ENCODE measurements around the gene IGFLR1. TPM values are rescaled to one million over a fixed set of nuclear protein-coding genes. Genes with fewer than 3 reads are reported as not detected.
"Not testable (repeated sequence)": the region's sequence is repeated elsewhere in the genome, so short reads cannot be mapped to it uniquely, and the experiment has no call there.

The IGFLR1 gene
- polyA plus RNA-seq, 2 of the 4 experiments (the other 2 are of a cell fraction): 6.4 to 14.4 TPM

DNA sequence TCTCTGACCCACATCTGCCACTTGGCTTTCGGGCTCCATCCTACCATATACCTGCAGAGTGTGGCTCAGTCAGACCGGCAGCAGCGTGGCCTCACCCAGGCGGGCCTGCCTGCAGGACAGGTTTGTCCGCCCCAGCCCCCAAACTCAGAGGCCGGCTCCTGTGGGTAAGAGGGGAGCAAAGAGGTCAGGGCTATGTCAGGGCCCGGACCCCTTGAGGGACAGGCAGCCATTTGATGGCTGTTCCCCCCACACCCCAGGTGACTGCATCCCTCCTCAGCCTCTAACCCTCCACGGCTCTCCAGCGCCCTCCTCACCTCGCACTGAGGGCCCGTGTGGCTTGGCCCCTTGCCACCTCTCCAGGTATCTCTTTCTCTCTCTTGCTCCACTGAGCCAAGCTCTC lies 50.2 kb downstream of the IGFLR1 start:
- ChIA-PET POLR2A (no interaction called here), CTCF (interaction anchor here (0.9 to 8.6 kb wide), 20 partner anchors 10 to 1565 kb away, joined by 3 to 116 read pairs (median 5); partner anchors contain the start of gene ZBTB32)
- no peak for TF ChIP-seq FOSB (CRISPR knock-in tag; IDR thresholded peaks at IDR 0.05)
- TF ChIP-seq RAD21 (conservative IDR thresholded peaks at IDR 0.05 in 1 of 2, IDR thresholded peaks at IDR 0.05 in 1 of 2): 0 out of 5 replicates have a peak, but pooled peaks of 1 of the 2 experiments have one; percentile 9
- Histone ChIP-seq H3K4me2 (no peak overlapping the region), H3K4me1 (no peaks in the 10 kb centered on the region), H3K4me3 (no peak overlapping the region), H3K27ac (no peak overlapping the region), H3K9me3 (no peaks in the 10 kb centered on the region)
- FAIRE-seq (no peak), DNase-seq (ENCODE audit: low read depth in 1 of 2, low spot score in 1 of 2) (no peak), ATAC-seq (0 out of 6 replicates have a peak, but pooled peaks of 1 of the 2 experiments have one; percentile 12)
- 74% methylated on average over 11 of the region's 11 CpGs for WGBS (ENCODE audit: missing lambda C conversion rate)

- CTCF ChIA-PET: interaction anchor here (0.6 to 5.7 kb wide), 8 partner anchors 9 to 181 kb away, joined by 3 to 116 read pairs (median 8); partner anchors contain the start of gene ZBTB32
- DNase-seq (ENCODE audit: low read depth in 1 of 2, low spot score in 1 of 2); ATAC-seq; H3K9me3 ChIP-seq; H3K4me1 ChIP-seq; H3K27ac ChIP-seq; FAIRE-seq; H3K4me3 ChIP-seq; H3K4me2 ChIP-seq; POLR2A ChIA-PET: not testable (repeated sequence)
- 78% methylated on average over 23 of the region's 37 CpGs for WGBS (ENCODE audit: missing lambda C conversion rate)
Observed at GRCh38 chr19:35691106-35691505, 51.1 kb downstream of the IGFLR1 start.

DNA sequence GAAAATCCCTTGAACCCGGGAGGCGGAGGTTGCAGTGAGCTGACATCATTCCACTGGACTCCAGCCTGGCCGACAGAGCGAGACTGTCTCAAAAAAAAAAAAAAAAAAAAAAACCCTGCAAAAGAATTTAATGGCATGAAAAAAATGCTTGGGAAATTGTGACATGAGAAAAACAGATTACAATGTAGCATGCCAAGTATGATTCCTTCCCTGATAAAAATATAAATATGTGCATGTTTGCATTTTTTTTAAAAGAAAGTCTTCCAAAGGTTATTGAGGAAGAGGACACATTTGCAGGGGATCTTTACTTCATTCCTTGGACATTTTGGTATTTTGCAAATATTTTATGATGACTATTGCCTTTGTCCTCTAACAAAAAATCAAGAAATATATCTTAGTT lies 52.4 kb downstream of the IGFLR1 start:
- TF ChIP-seq MAFK (IDR thresholded peaks at IDR 0.05; ENCODE audit: partially characterized antibody): peak; percentile 24
- no peak for TF ChIP-seq HEYL (CRISPR knock-in tag; IDR thresholded peaks at IDR 0.05)
- TF ChIP-seq JUNB (IDR thresholded peaks at IDR 0.05): no peak
- no peak for TF ChIP-seq POLR2A (IDR thresholded peaks at IDR 0.05; ENCODE audit: low read length)
- ChIA-PET POLR2A (interaction anchor here (1.4 kb wide), 1 partner anchor 42 kb away, joined by 3 read pairs; the partner anchor contains the start of gene COX6B1), CTCF (interaction anchor here (1.2 to 5.7 kb wide), 6 partner anchors 9 to 141 kb away, joined by 3 to 116 read pairs (median 6); partner anchors contain the start of gene ZBTB32)
- H3K4me3 ChIP-seq: no peak overlapping the region
- DNase-seq (ENCODE audit: low read depth in 1 of 2, low spot score in 1 of 2) (no peak), FAIRE-seq (peak; percentile 81), ATAC-seq (no peak)
- H3K9me3 ChIP-seq: no peaks in the 10 kb centered on the region
- no peak overlapping the region for H3K27ac ChIP-seq
- H3K4me1 ChIP-seq: no peaks in the 10 kb centered on the region
- 42% methylated on average over 4 of the region's 4 CpGs for WGBS (ENCODE audit: missing lambda C conversion rate)
- no peak overlapping the region for H3K4me2 ChIP-seq

Other genes with a start within 250 kb of the IGFLR1 start
- 18.0 and 21.5 TPM in 2 replicates for gene DMKN, start 228.8 kb downstream of the IGFLR1 start, polyA plus RNA-seq (2011; rRNA removed)
- gene DMKN, start 228.8 kb downstream of the IGFLR1 start, polyA plus RNA-seq (2017; fragmentation: RNase III; extraction: RNeasy Plus Mini Kit Qiagen cat#74134 plus additional on column Dnase treatment): 37.0 to 41.6 TPM (median 40.6 TPM) in 3 replicates
- gene SBSN, start 214.1 kb downstream of the IGFLR1 start, polyA plus RNA-seq (2011; rRNA removed): 0.28 TPM in 2 replicates
- 0.67 to 1.1 TPM (median 0.89 TPM) in 3 replicates for gene SBSN, start 214.1 kb downstream of the IGFLR1 start, polyA plus RNA-seq (2017; fragmentation: RNase III; extraction: RNeasy Plus Mini Kit Qiagen cat#74134 plus additional on column Dnase treatment)
- gene GAPDHS, start 209.0 kb downstream of the IGFLR1 start, polyA plus RNA-seq (2011; rRNA removed): not detected in 2 replicates
- not detected in 3 replicates for gene GAPDHS, start 209.0 kb downstream of the IGFLR1 start, polyA plus RNA-seq (2017; fragmentation: RNase III; extraction: RNeasy Plus Mini Kit Qiagen cat#74134 plus additional on column Dnase treatment)
- 335 and 446 TPM in 2 replicates for gene TMEM147, start 196.8 kb downstream of the IGFLR1 start, polyA plus RNA-seq (2011; rRNA removed)
- 257 to 282 TPM (median 257 TPM) in 3 replicates for gene TMEM147, start 196.8 kb downstream of the IGFLR1 start, polyA plus RNA-seq (2017; fragmentation: RNase III; extraction: RNeasy Plus Mini Kit Qiagen cat#74134 plus additional on column Dnase treatment)
- gene ATP4A, start 178.8 kb downstream of the IGFLR1 start, polyA plus RNA-seq (2011; rRNA removed): not detected in 2 replicates
- gene ATP4A, start 178.8 kb downstream of the IGFLR1 start, polyA plus RNA-seq (2017; fragmentation: RNase III; extraction: RNeasy Plus Mini Kit Qiagen cat#74134 plus additional on column Dnase treatment): 0.05 TPM in 1 of 3 replicates, not detected in the others
- not detected in 2 replicates for gene PMIS2, start 156.3 kb downstream of the IGFLR1 start, polyA plus RNA-seq (2011; rRNA removed)
- not detected in 3 replicates for gene PMIS2, start 156.3 kb downstream of the IGFLR1 start, polyA plus RNA-seq (2017; fragmentation: RNase III; extraction: RNeasy Plus Mini Kit Qiagen cat#74134 plus additional on column Dnase treatment)
- 7.2 and 7.3 TPM in 2 replicates for gene HAUS5, start 129.7 kb downstream of the IGFLR1 start, polyA plus RNA-seq (2011; rRNA removed)
- gene HAUS5, start 129.7 kb downstream of the IGFLR1 start, polyA plus RNA-seq (2017; fragmentation: RNase III; extraction: RNeasy Plus Mini Kit Qiagen cat#74134 plus additional on column Dnase treatment): 16.0 to 17.6 TPM (median 16.1 TPM) in 3 replicates
- gene RBM42, start 113.4 kb downstream of the IGFLR1 start, polyA plus RNA-seq (2011; rRNA removed): 62.1 and 80.4 TPM in 2 replicates
- 124 to 131 TPM (median 128 TPM) in 3 replicates for gene RBM42, start 113.4 kb downstream of the IGFLR1 start, polyA plus RNA-seq (2017; fragmentation: RNase III; extraction: RNeasy Plus Mini Kit Qiagen cat#74134 plus additional on column Dnase treatment)
- gene ETV2, start 100.7 kb downstream of the IGFLR1 start, polyA plus RNA-seq (2011; rRNA removed): 0.15 and 0.36 TPM in 2 replicates
- 1.1 to 1.3 TPM (median 1.1 TPM) in 3 replicates for gene ETV2, start 100.7 kb downstream of the IGFLR1 start, polyA plus RNA-seq (2017; fragmentation: RNase III; extraction: RNeasy Plus Mini Kit Qiagen cat#74134 plus additional on column Dnase treatment)
- gene COX6B1, start 94.1 kb downstream of the IGFLR1 start, polyA plus RNA-seq (2011; rRNA removed): 749 and 1,115 TPM in 2 replicates
- gene COX6B1, start 94.1 kb downstream of the IGFLR1 start, polyA plus RNA-seq (2017; fragmentation: RNase III; extraction: RNeasy Plus Mini Kit Qiagen cat#74134 plus additional on column Dnase treatment): 1,179 to 1,276 TPM (median 1,260 TPM) in 3 replicates
- gene UPK1A, start 75.9 kb downstream of the IGFLR1 start, polyA plus RNA-seq (2011; rRNA removed): 0.78 and 1.4 TPM in 2 replicates
- 0.37 to 0.44 TPM (median 0.39 TPM) in 3 replicates for gene UPK1A, start 75.9 kb downstream of the IGFLR1 start, polyA plus RNA-seq (2017; fragmentation: RNase III; extraction: RNeasy Plus Mini Kit Qiagen cat#74134 plus additional on column Dnase treatment)
- gene ZBTB32, start 37.9 kb downstream of the IGFLR1 start, polyA plus RNA-seq (2011; rRNA removed): not detected in 2 replicates
- gene ZBTB32, start 37.9 kb downstream of the IGFLR1 start, polyA plus RNA-seq (2017; fragmentation: RNase III; extraction: RNeasy Plus Mini Kit Qiagen cat#74134 plus additional on column Dnase treatment): not detected in 3 replicates
- gene KMT2B, start 24.4 kb downstream of the IGFLR1 start, polyA plus RNA-seq (2011; rRNA removed): 17.8 and 25.1 TPM in 2 replicates
- gene KMT2B, start 24.4 kb downstream of the IGFLR1 start, polyA plus RNA-seq (2017; fragmentation: RNase III; extraction: RNeasy Plus Mini Kit Qiagen cat#74134 plus additional on column Dnase treatment): 39.4 to 40.8 TPM (median 39.9 TPM) in 3 replicates
- gene U2AF1L4, start 3.0 kb upstream of the IGFLR1 start, polyA plus RNA-seq (2011; rRNA removed): 29.6 and 41.1 TPM in 2 replicates
- gene U2AF1L4, start 3.0 kb upstream of the IGFLR1 start, polyA plus RNA-seq (2017; fragmentation: RNase III; extraction: RNeasy Plus Mini Kit Qiagen cat#74134 plus additional on column Dnase treatment): 39.0 to 45.6 TPM (median 42.8 TPM) in 3 replicates
- gene PSENEN, start 3.2 kb upstream of the IGFLR1 start, polyA plus RNA-seq (2011; rRNA removed): 111 and 133 TPM in 2 replicates
- 191 to 203 TPM (median 197 TPM) in 3 replicates for gene PSENEN, start 3.2 kb upstream of the IGFLR1 start, polyA plus RNA-seq (2017; fragmentation: RNase III; extraction: RNeasy Plus Mini Kit Qiagen cat#74134 plus additional on column Dnase treatment)
- gene LIN37, start 6.1 kb upstream of the IGFLR1 start, polyA plus RNA-seq (2011; rRNA removed): 8.1 and 11.5 TPM in 2 replicates
- gene LIN37, start 6.1 kb upstream of the IGFLR1 start, polyA plus RNA-seq (2017; fragmentation: RNase III; extraction: RNeasy Plus Mini Kit Qiagen cat#74134 plus additional on column Dnase treatment): 20.4 to 23.1 TPM (median 22.0 TPM) in 3 replicates
- gene HSPB6, start 14.6 kb upstream of the IGFLR1 start, polyA plus RNA-seq (2011; rRNA removed): 0.12 and 0.16 TPM in 2 replicates
- 0.11 to 0.28 TPM (median 0.26 TPM) in 3 replicates for gene HSPB6, start 14.6 kb upstream of the IGFLR1 start, polyA plus RNA-seq (2017; fragmentation: RNase III; extraction: RNeasy Plus Mini Kit Qiagen cat#74134 plus additional on column Dnase treatment)
- 19.5 and 30.8 TPM in 2 replicates for gene PROSER3, start 15.7 kb upstream of the IGFLR1 start, polyA plus RNA-seq (2011; rRNA removed)
- gene PROSER3, start 15.7 kb upstream of the IGFLR1 start, polyA plus RNA-seq (2017; fragmentation: RNase III; extraction: RNeasy Plus Mini Kit Qiagen cat#74134 plus additional on column Dnase treatment): 24.4 to 27.6 TPM (median 25.3 TPM) in 3 replicates
- 0.84 and 2.1 TPM in 2 replicates for gene ARHGAP33, start 33.1 kb upstream of the IGFLR1 start, polyA plus RNA-seq (2011; rRNA removed)
- 4.6 to 7.7 TPM (median 6.1 TPM) in 3 replicates for gene ARHGAP33, start 33.1 kb upstream of the IGFLR1 start, polyA plus RNA-seq (2017; fragmentation: RNase III; extraction: RNeasy Plus Mini Kit Qiagen cat#74134 plus additional on column Dnase treatment)
- 0.86 and 0.92 TPM in 2 replicates for gene PRODH2, start 70.4 kb upstream of the IGFLR1 start, polyA plus RNA-seq (2011; rRNA removed)
- gene PRODH2, start 70.4 kb upstream of the IGFLR1 start, polyA plus RNA-seq (2017; fragmentation: RNase III; extraction: RNeasy Plus Mini Kit Qiagen cat#74134 plus additional on column Dnase treatment): 0.55 to 1.0 TPM (median 0.73 TPM) in 3 replicates
- gene NPHS1, start 110.1 kb upstream of the IGFLR1 start, polyA plus RNA-seq (2011; rRNA removed): 0.27 and 0.30 TPM in 2 replicates
- 0.16 to 0.27 TPM (median 0.21 TPM) in 3 replicates for gene NPHS1, start 110.1 kb upstream of the IGFLR1 start, polyA plus RNA-seq (2017; fragmentation: RNase III; extraction: RNeasy Plus Mini Kit Qiagen cat#74134 plus additional on column Dnase treatment)
- gene KIRREL2, start 114.5 kb upstream of the IGFLR1 start, polyA plus RNA-seq (2011; rRNA removed): 0.26 and 0.34 TPM in 2 replicates
- gene KIRREL2, start 114.5 kb upstream of the IGFLR1 start, polyA plus RNA-seq (2017; fragmentation: RNase III; extraction: RNeasy Plus Mini Kit Qiagen cat#74134 plus additional on column Dnase treatment): 0.21 to 0.75 TPM (median 0.54 TPM) in 3 replicates
- gene APLP1, start 126.1 kb upstream of the IGFLR1 start, polyA plus RNA-seq (2011; rRNA removed): 55.3 and 60.4 TPM in 2 replicates
- gene APLP1, start 126.1 kb upstream of the IGFLR1 start, polyA plus RNA-seq (2017; fragmentation: RNase III; extraction: RNeasy Plus Mini Kit Qiagen cat#74134 plus additional on column Dnase treatment): 52.1 to 54.8 TPM (median 54.7 TPM) in 3 replicates
- gene NFKBID, start 158.1 kb upstream of the IGFLR1 start, polyA plus RNA-seq (2011; rRNA removed): 4.0 and 4.1 TPM in 2 replicates
- 8.5 to 14.8 TPM (median 9.6 TPM) in 3 replicates for gene NFKBID, start 158.1 kb upstream of the IGFLR1 start, polyA plus RNA-seq (2017; fragmentation: RNase III; extraction: RNeasy Plus Mini Kit Qiagen cat#74134 plus additional on column Dnase treatment)
- gene HCST, start 160.1 kb upstream of the IGFLR1 start, polyA plus RNA-seq (2011; rRNA removed): 0.19 TPM in 1 of 2 replicates, not detected in the other
- 0.49 to 0.69 TPM in 2 of 3 replicates, not detected in the other for gene HCST, start 160.1 kb upstream of the IGFLR1 start, polyA plus RNA-seq (2017; fragmentation: RNase III; extraction: RNeasy Plus Mini Kit Qiagen cat#74134 plus additional on column Dnase treatment)
- not detected in 2 replicates for gene TYROBP, start 165.8 kb upstream of the IGFLR1 start, polyA plus RNA-seq (2011; rRNA removed)
- 0.21 TPM in 1 of 3 replicates, not detected in the others for gene TYROBP, start 165.8 kb upstream of the IGFLR1 start, polyA plus RNA-seq (2017; fragmentation: RNase III; extraction: RNeasy Plus Mini Kit Qiagen cat#74134 plus additional on column Dnase treatment)
- gene LRFN3, start 193.9 kb upstream of the IGFLR1 start, polyA plus RNA-seq (2011; rRNA removed): 2.4 and 3.1 TPM in 2 replicates
- gene LRFN3, start 193.9 kb upstream of the IGFLR1 start, polyA plus RNA-seq (2017; fragmentation: RNase III; extraction: RNeasy Plus Mini Kit Qiagen cat#74134 plus additional on column Dnase treatment): 12.8 to 17.1 TPM (median 16.6 TPM) in 3 replicates